Lower leg skin (tissue), 4 donors: ENCODE data around the gene COL13A1. TPM values are rescaled to one million over a fixed set of nuclear protein-coding genes. Genes with fewer than 3 reads are reported as not detected.

Source experiments
- DNase-seq, 2 donors: peaks; one replicate each; pipeline ENCODE4 v3.0.0-alpha.2; 2019; ENCODE audit warnings: low spot score in 2 of 2
- H3K4me3 ChIP-seq: fragments of 200-600 bp; sonication (generic); 2 replicates; pipeline ENCODE4 v1.5.1; 2017; ENCODE audit warnings: mild to moderate bottlenecking, low read depth; ENCODE audit not compliant: poor library complexity, severe bottlenecking
- POLR2A ChIP-seq, 2 donors: fragments of 450-650 bp; IDR thresholded peaks; one replicate each; pipeline ENCODE4 v1.6.1; 2016 to 2017; ENCODE audit warnings: antibody characterized with exemption in 2 of 2, mild to moderate bottlenecking in 1 of 2, moderate library complexity in 1 of 2
- WGBS, 2 donors: methylation state at CpG; one replicate each; pipeline ENCODE4 v1.1.5; 2018; 5-methylcytosine and 5-hydroxymethylcytosine counted together
- intact Hi-C: fragments of 100-400 bp; cut with DNase I; formaldehyde crosslinking; loops from one replicate; pipeline ENCODE4 v1.15.0; 2023; ENCODE audit warnings: low total_unique reads
- total RNA-seq, 4 donors: library from RNA; depleted of rRNA; stranded (reverse); fragments of >200 nt; gene quantifications; one replicate each; pipeline ENCODE4 v1.1.0, GENCODE V29; 2016
- TF ChIP-seq, protein P1 (sequence below), 3 donors: fragments of 450-650 bp; IDR thresholded peaks; one replicate each; pipeline ENCODE4 v1.5.1; 2016; ENCODE audit warnings: antibody characterized with exemption in 3 of 3, mild to moderate bottlenecking in 3 of 3, moderate library complexity in 2 of 3

COL13A1 gene
- total RNA-seq, 4 donors from 2014 or later, result 0.93 to 2.3 (median 1.3) TPM

DNA sequence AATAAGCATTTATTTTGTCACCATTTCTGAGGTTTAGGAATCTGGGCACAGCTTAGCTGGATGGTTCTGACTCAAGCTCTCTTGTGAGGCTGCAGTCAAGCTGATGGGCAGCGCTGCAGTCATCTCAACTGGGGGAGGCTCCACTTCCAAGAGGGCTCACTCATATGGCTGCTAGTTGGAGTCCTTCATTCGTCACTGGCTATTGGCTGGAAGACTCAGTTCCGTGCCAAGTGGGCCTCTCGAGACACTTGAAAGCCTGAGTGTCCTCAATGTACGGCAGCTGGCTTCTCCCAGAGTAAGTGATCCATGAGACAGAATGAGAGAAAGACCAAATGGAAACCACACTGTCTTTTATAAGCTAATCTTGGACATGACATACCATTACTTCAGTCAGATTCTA lies 21.6 kb upstream of the COL13A1 start:
- TF ChIP-seq, protein P1, sequence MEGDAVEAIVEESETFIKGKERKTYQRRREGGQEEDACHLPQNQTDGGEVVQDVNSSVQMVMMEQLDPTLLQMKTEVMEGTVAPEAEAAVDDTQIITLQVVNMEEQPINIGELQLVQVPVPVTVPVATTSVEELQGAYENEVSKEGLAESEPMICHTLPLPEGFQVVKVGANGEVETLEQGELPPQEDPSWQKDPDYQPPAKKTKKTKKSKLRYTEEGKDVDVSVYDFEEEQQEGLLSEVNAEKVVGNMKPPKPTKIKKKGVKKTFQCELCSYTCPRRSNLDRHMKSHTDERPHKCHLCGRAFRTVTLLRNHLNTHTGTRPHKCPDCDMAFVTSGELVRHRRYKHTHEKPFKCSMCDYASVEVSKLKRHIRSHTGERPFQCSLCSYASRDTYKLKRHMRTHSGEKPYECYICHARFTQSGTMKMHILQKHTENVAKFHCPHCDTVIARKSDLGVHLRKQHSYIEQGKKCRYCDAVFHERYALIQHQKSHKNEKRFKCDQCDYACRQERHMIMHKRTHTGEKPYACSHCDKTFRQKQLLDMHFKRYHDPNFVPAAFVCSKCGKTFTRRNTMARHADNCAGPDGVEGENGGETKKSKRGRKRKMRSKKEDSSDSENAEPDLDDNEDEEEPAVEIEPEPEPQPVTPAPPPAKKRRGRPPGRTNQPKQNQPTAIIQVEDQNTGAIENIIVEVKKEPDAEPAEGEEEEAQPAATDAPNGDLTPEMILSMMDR (IDR thresholded peaks at IDR 0.05), result no peak
- TF ChIP-seq POLR2A (IDR thresholded peaks at IDR 0.05), result no peak
- no peak for DNase-seq
- no peak overlapping the region for H3K4me3 ChIP-seq
- intact Hi-C loops, result no loop called here
- 70 to 74% methylated on average over 5 of the region's 5 CpGs for WGBS, 2 donors

DNA sequence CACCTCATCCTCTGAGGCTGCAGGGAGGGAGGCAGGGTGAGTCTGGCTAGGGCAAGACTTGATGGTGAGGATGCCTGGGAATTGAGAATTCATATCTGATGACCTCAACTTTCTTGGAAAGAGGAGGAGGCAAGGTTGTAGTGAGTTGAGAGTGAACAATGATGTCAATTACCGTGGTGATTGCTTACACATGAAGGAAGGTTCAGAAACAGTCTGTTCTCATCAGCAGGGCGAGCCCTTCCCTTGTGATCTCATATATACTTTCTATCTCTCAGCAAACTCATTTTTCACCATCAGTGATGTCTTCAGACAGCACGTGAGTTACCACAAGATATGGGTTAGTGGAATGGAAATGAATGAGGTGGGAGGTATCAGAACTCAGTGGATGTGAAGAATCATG lies 20.1 kb upstream of the COL13A1 start:
- DNase-seq, result no peak
- no peak overlapping the region for H3K4me3 ChIP-seq
- intact Hi-C loops, result no loop called here
- WGBS, 2 donors, result 40 to 64% methylated on average over 3 of the region's 3 CpGs
- TF ChIP-seq, protein P1 (IDR thresholded peaks at IDR 0.05), result no peak
- no peak for TF ChIP-seq POLR2A (IDR thresholded peaks at IDR 0.05)

DNA sequence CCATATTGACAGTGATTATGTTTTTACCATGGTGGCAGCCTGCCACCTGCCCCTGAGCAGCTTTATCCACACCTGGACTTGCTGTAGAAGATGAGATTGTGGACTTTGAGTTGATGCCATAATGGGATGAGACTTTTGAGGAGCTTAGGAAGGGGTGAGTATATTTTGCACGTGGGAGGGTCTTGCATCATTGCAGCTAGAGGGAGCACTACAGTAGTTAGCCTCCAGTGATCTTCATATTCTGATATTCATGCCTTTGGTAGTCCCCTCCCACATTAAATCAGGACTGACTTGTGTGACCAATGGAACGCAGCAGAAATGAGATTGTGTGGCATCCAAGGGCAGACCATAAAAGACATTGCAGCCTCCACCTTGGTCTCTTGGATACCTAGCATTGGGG lies 18.2 kb upstream of the COL13A1 start:
- TF ChIP-seq, protein P1 (IDR thresholded peaks at IDR 0.05), result no peak
- no peak for TF ChIP-seq POLR2A (IDR thresholded peaks at IDR 0.05)
- H3K4me3 ChIP-seq, result no peak overlapping the region
- DNase-seq, result no peak
- intact Hi-C loops, result no loop called here
- 39 to 80% methylated on average over 2 of the region's 2 CpGs for WGBS, 2 donors

DNA sequence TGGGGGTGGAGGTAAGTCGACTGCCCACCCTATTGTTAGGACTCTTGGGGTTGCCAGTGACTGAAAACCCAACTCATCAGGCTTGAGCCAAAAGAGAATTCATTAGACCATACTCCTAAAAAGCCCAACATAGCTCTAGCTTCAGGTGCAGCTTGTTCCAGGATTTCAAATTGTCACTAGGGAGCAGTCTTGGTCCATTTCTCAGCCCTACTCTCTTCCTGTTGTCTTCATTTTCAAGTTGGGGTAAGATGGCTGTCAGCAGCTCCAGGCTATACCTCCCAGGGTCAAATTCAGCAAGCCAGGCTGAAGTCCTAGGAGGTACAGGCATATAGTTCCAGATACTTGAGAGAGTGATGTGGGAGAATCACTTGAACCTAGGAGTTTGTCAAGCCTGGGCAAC lies 14.9 kb upstream of the COL13A1 start:
- intact Hi-C loops, result no loop called here
- no peak for DNase-seq
- TF ChIP-seq POLR2A (IDR thresholded peaks at IDR 0.05), result no peak
- TF ChIP-seq, protein P1 (IDR thresholded peaks at IDR 0.05), result no peak
- 69 to 81% methylated on average over 1 of the region's 1 CpG for WGBS, 2 donors
- no peak overlapping the region for H3K4me3 ChIP-seq

DNA sequence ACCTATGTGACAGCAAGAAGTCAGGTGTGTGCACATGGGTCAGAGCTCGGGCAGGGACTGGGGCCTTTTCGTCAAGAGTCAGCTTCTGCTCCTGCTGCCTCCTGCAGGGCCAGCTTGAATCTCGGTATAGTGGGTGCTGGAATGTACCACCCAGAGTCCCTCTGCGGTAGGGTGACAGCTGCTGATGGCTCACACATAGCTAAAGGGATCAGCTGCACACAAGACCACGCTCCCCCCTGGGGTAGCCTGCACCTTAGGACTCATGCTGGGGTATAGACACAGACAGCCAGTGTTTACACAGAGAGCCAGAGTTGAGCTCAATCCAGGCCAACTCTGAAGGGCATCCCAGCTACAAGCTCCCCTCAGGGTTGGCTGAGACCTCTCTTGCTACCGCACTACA lies 14.0 kb upstream of the COL13A1 start:
- WGBS, 2 donors, result 81 to 92% methylated on average over 6 of the region's 6 CpGs
- TF ChIP-seq POLR2A (IDR thresholded peaks at IDR 0.05), result no peak
- TF ChIP-seq, protein P1 (IDR thresholded peaks at IDR 0.05), result no peak
- DNase-seq, result no peak
- intact Hi-C loops, result no loop called here
- no peak overlapping the region for H3K4me3 ChIP-seq

DNA sequence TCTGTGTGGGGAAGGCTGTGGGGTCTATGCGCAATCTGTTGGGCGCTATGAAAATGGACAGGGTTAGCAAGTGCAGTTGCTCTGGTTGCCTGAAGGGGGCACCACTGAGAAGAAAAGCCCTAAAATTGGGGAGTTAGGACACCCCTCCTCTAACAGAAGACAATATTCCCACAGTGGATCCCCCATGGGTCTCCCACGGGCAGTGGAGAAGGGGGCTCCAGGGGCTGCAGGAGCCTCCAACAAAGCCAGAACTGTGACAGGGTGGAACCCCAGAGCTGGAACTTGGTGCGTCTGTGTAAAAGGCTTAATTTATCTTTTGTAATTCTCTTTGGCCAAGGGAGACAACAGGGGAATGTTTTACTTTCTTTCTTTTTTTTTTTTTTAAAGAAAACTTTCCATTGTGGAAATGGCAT lies 12.5 kb upstream of the COL13A1 start:
- DNase-seq, result no peak
- no peak for TF ChIP-seq POLR2A (IDR thresholded peaks at IDR 0.05)
- TF ChIP-seq, protein P1 (IDR thresholded peaks at IDR 0.05), result no peak
- 61 to 62% methylated on average over 4 of the region's 4 CpGs for WGBS, 2 donors
- intact Hi-C loops, result no loop called here
- no peak overlapping the region for H3K4me3 ChIP-seq
